Heart left ventricle (tissue), 13 donors: ENCODE measurements around the gene DMWD.

Experiments used
- POLR2A ChIP-seq, 2 donors: fragments of 450-650 bp; IDR thresholded peaks; one replicate each; pipeline ENCODE4 v1.6.1; 2017; ENCODE audit warnings: antibody characterized with exemption in 2 of 2, mild to moderate bottlenecking in 2 of 2, moderate library complexity in 2 of 2
- TF ChIP-seq, protein P1 (sequence below), 12 donors: fragments of 200-600 bp; sonication (generic) in 4 of 12; IDR thresholded peaks; one replicate each; pipeline versions ENCODE4 v1.5.0 to v1.8.0; 2018 to 2022; ENCODE audit warnings: antibody characterized with exemption in 12 of 12, mild to moderate bottlenecking in 5 of 12
- donor health status: ischemic (EF 13 %, LVEDD 7.1; RV severe dilation, severe dysfunction).
- donor health status: DM: no; HTN: yes; CAD: no.
- donor health status: DM: no; HTN: no; CAD: no.
- donor health status: ischemic (EF 25% LVEDD 6.9; RV normal size, moderate dysfunction).
- donor health status: ischemic (EF 25% LVEDD 5.7; RV mildly dilated, moderate dysfunction).
- donor health status: ischemic (EF 35%, LVEDD 5.7; RV mildly dilated, moderate dysfunction).
- donor health status: nonischemic (EF 11% LVEDD 7.7; RV severe dilation, severe dysfunction).
- donor health status: DM: yes; HTN: yes; CAD: no.
- donor health status: PGD.
- donor health status: ischemic (EF 29% LVEDD 5.4; RV normal size, mild dysfunction).
- donor health status: nonischemic (EF 23%, LVEDD 6.1; RV moderate dilation, normal function).

DNA sequence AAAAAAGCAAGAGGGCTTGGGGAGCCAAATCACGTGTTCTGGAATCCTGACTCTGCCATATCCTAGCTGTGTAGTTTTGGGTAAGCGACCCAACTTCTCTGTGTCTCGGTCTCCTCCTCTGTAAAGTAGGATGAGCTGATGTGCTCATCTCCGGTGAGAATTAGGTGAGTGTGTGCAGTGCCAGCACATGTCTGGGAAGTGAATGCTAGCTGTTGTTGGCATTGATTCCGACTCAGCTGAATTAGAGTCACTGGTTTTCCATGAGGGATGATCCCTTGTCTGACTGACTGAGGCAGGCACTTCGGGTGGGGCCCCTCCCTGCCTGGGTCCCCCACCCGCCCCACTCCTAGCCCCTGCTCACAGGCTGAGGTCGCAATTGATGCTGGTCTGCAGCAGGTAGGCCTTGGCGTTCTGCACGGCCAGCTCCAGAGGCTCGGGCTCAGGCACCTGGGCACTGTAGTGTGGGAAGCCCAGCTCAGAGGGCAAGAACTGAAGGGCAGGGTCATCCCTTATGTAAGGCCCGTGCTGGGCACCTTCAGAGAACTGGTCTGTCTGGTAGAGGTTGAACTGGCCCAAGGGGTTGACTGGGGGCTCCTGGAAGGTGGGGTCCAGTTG lies 21.6 kb upstream of the DMWD start:
- TF ChIP-seq, protein P1, sequence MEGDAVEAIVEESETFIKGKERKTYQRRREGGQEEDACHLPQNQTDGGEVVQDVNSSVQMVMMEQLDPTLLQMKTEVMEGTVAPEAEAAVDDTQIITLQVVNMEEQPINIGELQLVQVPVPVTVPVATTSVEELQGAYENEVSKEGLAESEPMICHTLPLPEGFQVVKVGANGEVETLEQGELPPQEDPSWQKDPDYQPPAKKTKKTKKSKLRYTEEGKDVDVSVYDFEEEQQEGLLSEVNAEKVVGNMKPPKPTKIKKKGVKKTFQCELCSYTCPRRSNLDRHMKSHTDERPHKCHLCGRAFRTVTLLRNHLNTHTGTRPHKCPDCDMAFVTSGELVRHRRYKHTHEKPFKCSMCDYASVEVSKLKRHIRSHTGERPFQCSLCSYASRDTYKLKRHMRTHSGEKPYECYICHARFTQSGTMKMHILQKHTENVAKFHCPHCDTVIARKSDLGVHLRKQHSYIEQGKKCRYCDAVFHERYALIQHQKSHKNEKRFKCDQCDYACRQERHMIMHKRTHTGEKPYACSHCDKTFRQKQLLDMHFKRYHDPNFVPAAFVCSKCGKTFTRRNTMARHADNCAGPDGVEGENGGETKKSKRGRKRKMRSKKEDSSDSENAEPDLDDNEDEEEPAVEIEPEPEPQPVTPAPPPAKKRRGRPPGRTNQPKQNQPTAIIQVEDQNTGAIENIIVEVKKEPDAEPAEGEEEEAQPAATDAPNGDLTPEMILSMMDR (IDR thresholded peaks at IDR 0.05) = no peak
- no peak for TF ChIP-seq POLR2A (IDR thresholded peaks at IDR 0.05)
